Activated T-cell treated with anti-CD3 and anti-CD28 coated beads, Interleukin-2, amount 50 U/mL, for 4 hours (primary cell): ENCODE measurements around the gene NFYB. TPM values are rescaled to one million over a fixed set of nuclear protein-coding genes. Genes with fewer than 3 reads are reported as not detected.
A peak's percentile ranks its signal among the peaks of the same experiment; 100 is the strongest.
"Not testable (repeated sequence)": the region's sequence is repeated elsewhere in the genome, so short reads cannot be mapped to it uniquely, and the experiment has no call there.

ENCODE experiments used
- ATAC-seq, 2 donors: fragments of 200-7000 bp; cut with Tn5 transposase; one replicate each; pipeline ENCODE4 v1.10.0; 2021
- DNase-seq: peaks from one replicate; pipeline ENCODE4 v3.0.0-alpha.2; 2020
- H3K27me3 Mint-ChIP-seq: one replicate; pipeline ENCODE4 v1.8.0; 2021; ENCODE audit warnings: low read depth, mixed read lengths
- H3K36me3 Mint-ChIP-seq: one replicate; pipeline ENCODE4 v1.8.0; 2022; ENCODE audit warnings: mixed read lengths; ENCODE audit not compliant: insufficient read depth
- H3K4me1 Mint-ChIP-seq: one replicate; pipeline ENCODE4 v1.8.0; 2021; ENCODE audit warnings: low read depth, mixed read lengths
- H3K4me3 Mint-ChIP-seq: one replicate; pipeline ENCODE4 v1.8.0; 2021; ENCODE audit warnings: mild to moderate bottlenecking, moderate library complexity, mixed read lengths
- H3K9me3 Mint-ChIP-seq: one replicate; pipeline ENCODE4 v1.8.0; 2021; ENCODE audit warnings: mixed read lengths
- total RNA-seq, 3 donors: library from RNA; stranded (reverse); gene quantifications; one replicate each; pipeline ENCODE4 v1.2.1, GENCODE V29; 2021

The NFYB gene
- total RNA-seq: 10 to 100 TPM; 20.6 to 25.7 (median 22.9) TPM

DNA sequence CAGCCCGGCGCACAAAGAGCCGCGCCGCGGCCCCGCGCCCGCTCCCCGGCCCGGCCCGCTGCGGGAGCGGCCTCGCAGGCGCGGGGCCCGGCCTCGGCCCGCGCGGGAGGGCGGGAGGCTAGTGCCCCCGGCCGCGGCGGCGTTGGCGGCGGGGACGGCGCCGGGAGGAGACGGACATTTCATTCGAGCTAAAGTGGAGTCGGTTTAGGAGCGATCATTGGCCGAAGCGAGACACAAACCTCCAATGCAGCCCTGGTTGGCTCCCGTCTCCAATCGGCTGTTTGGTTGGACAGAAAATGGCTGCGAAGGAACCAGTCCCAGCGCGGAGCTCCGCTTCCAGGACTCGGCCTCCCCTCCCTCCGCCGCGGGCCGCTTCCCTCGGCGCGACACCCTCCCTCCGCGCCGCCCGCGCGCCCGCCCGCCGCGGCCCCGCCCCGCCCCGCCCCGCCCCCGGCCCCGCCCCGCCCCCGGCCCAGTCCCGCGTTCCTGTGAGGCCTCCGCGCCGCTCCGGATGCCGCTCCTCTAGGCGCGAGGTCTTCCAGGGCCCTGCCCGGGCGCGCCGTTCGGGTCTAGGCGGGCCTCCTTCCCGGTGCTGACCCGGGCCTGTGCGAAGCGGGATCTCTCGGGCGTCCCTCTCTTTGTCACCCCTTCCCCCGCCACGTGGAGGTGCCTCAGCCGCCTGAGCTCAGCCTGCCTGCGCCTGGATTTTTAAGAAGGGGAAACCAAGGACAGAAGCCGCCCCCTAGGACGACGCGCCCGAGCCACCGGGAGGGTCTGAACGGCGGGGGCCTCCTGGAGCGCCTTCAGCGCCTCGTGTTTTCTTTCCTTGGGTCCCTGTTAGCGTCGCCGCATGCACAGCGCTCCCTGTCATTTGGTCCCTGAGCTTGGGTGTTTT is at the start of gene NFYB:
TSS of gene NFYB (minus strand) at position 309 of the 895 bp plus-strand sequence. CDS start 2,757 bp downstream, outside the sequence.
- Mint-ChIP-seq H3K4me1 (peaks cover 13% of the 10 kb centered on the region), H3K4me3 (peak within 1 kb of the TSS; percentile 88), H3K9me3 (no peaks in the 10 kb centered on the region), H3K27me3 (no peaks in the 10 kb centered on the region), H3K36me3 (no peaks in the 10 kb centered on the region)
- DNase-seq (peak; percentile 88), ATAC-seq (peak; percentile 96 to 97)

DNA sequence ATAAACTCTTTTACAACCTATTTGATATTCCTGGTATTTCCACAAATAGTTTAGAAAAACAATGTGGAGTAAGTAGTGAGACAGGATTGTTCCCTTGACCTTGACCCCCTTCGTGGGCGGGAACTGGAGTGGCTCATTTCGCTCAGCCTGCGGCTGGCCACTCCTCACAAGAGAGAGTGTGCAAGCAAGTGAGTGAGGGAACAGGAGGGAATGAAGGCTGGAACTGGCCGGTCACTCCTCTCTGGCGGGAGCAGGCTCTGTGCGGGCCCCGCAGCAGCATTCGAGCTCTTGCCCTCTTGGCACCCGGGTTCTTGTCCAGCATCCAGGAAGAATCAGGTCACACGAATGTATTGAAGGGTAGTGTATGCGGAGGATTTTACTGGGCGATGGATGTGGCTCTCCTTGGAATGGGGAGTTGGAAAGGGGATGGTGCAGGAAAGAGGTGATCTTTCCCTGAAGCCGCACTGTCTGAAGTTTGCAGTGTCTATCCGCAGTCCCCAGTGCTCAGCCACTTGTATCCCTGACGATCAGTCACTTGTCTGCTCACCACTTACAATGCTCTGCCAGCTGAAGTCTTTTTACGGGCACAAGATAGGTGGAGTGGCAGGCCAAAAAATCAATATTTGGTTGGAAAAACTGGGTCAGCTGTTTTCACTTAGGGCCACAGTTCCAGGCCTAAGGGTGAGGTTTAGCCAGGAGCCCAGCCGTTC is 49.6 kb upstream of the NFYB start:
- Mint-ChIP-seq H3K27me3 (no peaks in the 10 kb centered on the region), H3K4me1 (no peaks in the 10 kb centered on the region), H3K4me3 (no peak overlapping the region), H3K36me3 (no peaks in the 10 kb centered on the region), H3K9me3 (no peaks in the 10 kb centered on the region)
- no peak for DNase-seq
- no peak for ATAC-seq

DNA sequence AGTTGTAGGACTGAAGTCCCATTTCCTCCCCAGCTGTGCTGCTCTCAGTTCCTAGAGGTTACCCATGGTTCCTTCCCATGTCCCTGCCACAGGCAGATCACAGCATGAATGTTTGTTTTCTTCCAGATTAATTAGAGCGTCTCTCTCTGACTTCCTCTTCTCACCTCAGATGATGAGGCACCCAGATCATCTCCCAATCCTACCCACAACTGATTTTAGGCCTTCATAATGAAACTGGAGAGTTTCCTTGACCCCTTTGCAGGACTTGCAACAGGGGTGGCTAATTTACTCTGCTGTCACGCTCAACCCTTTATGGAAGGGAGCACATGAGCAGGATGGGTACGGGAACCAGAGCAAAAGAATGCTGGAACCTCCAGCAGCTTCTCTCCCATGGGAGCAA is 45.4 kb upstream of the NFYB start:
- DNase-seq (no peak), ATAC-seq (no peak)
- Mint-ChIP-seq H3K4me1 (no peaks in the 10 kb centered on the region), H3K9me3 (no peaks in the 10 kb centered on the region), H3K4me3 (no peak overlapping the region), H3K27me3 (no peaks in the 10 kb centered on the region), H3K36me3 (no peaks in the 10 kb centered on the region)

- Mint-ChIP-seq H3K4me1 (no peaks in the 10 kb centered on the region), H3K36me3 (no peaks in the 10 kb centered on the region)
- ATAC-seq: no peak
Measured at GRCh38 chr12:104182621-104183378, 44.8 kb upstream of the NFYB start.

DNA sequence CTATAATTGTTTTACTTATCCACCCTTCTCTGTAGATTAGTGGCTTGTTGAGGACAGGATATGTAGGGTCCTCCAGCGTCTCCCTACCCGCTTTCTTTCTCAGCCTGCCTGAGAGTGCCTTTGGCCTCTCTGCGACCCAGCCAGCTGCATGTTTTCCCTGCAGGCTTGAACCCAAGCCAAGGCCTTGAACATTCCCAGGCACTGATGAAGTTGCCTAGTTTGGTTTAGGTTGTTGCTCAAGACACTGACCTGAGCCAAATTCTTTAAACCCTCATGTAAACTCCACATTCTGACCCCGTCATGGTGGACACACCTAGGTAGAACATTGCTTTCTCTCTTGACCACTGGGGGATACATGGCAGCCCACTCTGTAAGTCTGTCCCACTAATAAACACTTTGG is 44.1 kb upstream of the NFYB start:
- H3K4me3 Mint-ChIP-seq: no peak overlapping the region
- no peaks in the 10 kb centered on the region for H3K27me3 Mint-ChIP-seq
- no peaks in the 10 kb centered on the region for H3K36me3 Mint-ChIP-seq
- no peak for ATAC-seq
- DNase-seq: no peak
- H3K4me1 Mint-ChIP-seq: no peaks in the 10 kb centered on the region
- H3K9me3 Mint-ChIP-seq: no peaks in the 10 kb centered on the region

More at GRCh38 chr12:104182621-104183378, 44.8 kb upstream of the NFYB start:
- H3K9me3 Mint-ChIP-seq: no peaks in the 10 kb centered on the region
- no peak for DNase-seq
- H3K4me3 Mint-ChIP-seq: no peak overlapping the region
- H3K27me3 Mint-ChIP-seq: no peaks in the 10 kb centered on the region

DNA sequence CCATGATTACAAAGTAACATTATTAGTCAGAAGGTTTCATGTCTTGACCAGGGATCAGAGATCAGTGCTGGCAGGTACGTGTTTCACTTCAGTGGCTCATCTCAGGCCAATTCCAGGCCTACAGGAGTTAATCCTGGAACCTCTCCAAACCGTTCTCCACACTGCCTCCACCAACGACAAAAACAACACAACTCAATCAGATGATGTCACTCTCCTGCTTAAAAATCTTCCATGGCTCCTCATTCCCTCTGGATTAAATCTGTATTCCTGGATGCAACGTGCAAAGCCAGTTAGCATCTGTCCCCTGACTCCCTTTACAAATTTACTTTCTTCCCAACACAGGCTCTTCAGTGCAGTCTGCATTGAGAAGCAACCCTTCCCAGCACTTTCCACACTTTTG is 43.3 kb upstream of the NFYB start:
- H3K4me3 Mint-ChIP-seq: no peak overlapping the region
- no peak for ATAC-seq
- no peaks in the 10 kb centered on the region for H3K9me3 Mint-ChIP-seq
- no peaks in the 10 kb centered on the region for H3K36me3 Mint-ChIP-seq
- no peaks in the 10 kb centered on the region for H3K4me1 Mint-ChIP-seq
- no peak for DNase-seq
- H3K27me3 Mint-ChIP-seq: no peaks in the 10 kb centered on the region

DNA sequence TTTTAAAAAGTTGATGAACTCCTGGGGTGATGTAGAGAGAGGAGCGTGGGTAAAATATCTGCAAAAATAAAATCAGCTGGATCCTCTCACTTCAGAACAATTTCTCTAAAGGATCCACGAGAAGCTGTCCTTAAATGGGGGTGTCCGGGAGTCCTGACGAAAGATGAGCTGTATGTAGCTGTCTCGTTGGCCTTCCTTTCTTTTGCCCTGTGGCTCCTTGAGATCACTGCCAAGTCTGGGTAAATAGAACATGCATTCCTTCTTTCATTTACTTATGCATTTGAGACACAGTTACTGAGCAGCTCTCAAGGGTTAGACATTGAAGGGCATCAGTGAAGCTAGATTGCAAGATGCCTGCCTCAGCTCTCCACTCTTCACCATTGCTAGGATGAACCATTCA is 42.4 kb upstream of the NFYB start:
- no peak for ATAC-seq
- DNase-seq: no peak
- Mint-ChIP-seq H3K36me3 (no peaks in the 10 kb centered on the region), H3K4me1 (no peaks in the 10 kb centered on the region), H3K9me3 (no peaks in the 10 kb centered on the region), H3K27me3 (no peaks in the 10 kb centered on the region), H3K4me3 (no peak overlapping the region)

- DNase-seq (no peak), ATAC-seq (no peak)
- Mint-ChIP-seq H3K27me3 (no peaks in the 10 kb centered on the region), H3K9me3 (no peaks in the 10 kb centered on the region), H3K4me3 (no peak overlapping the region), H3K36me3 (no peaks in the 10 kb centered on the region), H3K4me1 (no peaks in the 10 kb centered on the region)
Measured at GRCh38 chr12:104177663-104178501, 39.9 kb upstream of the NFYB start.

DNA sequence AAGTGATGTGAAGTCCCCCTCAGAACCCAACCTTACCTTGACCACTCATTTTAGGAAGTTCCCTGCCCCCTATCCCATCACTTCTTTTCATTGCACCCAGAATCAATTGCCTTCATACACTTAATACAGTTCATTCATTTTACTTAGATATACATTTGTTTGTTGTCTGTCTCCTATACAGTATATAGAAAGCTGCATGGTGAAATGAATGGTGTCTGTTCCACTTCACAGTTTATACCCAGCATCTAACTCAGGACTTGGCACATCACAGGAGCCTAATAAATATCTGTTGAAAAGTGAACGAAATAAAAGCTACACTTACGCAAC is 39.3 kb upstream of the NFYB start:
- DNase-seq (no peak), ATAC-seq (no peak)
- H3K27me3 Mint-ChIP-seq: no peaks in the 10 kb centered on the region

DNA sequence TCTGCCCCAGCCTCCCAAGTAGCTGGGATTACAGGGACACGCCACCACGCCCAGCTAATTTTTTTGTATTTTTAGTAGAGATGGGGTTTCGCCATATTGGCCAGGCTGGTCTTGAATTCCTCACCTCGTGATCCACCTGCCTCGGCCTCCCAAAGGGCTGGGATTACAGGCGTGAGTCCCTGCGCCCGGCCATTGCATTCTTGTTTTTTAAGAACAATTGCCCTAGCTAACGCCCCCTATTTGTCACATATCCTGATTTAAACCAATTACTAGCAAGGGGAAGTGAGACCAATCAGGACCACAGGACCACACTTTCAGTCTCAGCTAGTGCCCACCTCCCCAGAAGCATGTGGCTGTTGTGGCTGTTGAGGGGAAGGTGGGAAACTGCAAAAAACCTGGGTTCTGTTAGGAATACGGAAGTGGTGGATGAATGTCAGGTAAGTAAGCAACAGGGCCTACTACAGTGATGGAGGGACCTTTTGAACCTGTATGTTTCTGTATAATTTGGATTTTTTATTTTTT is 37.8 kb upstream of the NFYB start:
- no peaks in the 10 kb centered on the region for H3K4me1 Mint-ChIP-seq
- no peak for ATAC-seq
- no peaks in the 10 kb centered on the region for H3K36me3 Mint-ChIP-seq
- DNase-seq: no peak
- H3K27me3 Mint-ChIP-seq: no peaks in the 10 kb centered on the region
- H3K9me3 Mint-ChIP-seq: no peaks in the 10 kb centered on the region
- no peak overlapping the region for H3K4me3 Mint-ChIP-seq

More for the DNA sequence above, 39.3 kb upstream of the NFYB start:
- H3K4me3 Mint-ChIP-seq: no peak overlapping the region
- H3K36me3 Mint-ChIP-seq: no peaks in the 10 kb centered on the region
- no peaks in the 10 kb centered on the region for H3K4me1 Mint-ChIP-seq
- no peaks in the 10 kb centered on the region for H3K9me3 Mint-ChIP-seq

- H3K4me3 Mint-ChIP-seq, H3K4me1 Mint-ChIP-seq, ATAC-seq, H3K27me3 Mint-ChIP-seq, H3K9me3 Mint-ChIP-seq, DNase-seq, H3K36me3 Mint-ChIP-seq: not testable (repeated sequence)
Measured at GRCh38 chr12:104173804-104174203, 35.8 kb upstream of the NFYB start.

DNA sequence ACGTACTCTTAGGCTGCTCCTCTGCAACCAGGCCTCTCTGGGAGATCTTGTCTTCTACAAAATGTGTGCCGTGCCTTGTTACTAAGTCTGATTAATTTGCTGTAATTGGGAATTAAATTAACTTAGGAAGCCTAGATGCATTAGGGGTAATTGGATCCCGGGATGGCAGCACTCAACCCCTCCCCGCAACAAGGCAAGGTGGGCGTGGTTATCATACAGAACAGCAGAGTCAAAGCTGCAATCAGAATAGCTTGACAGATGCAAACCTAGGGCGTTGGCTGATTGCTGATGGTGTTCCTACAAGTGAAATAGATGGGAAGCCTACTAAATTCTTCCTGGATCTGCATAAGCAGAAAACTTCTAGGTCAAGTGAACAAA is 34.5 kb upstream of the NFYB start:
- no peaks in the 10 kb centered on the region for H3K4me1 Mint-ChIP-seq
- no peak for DNase-seq
- no peak for ATAC-seq
- H3K4me3 Mint-ChIP-seq: no peak overlapping the region
- H3K9me3 Mint-ChIP-seq: no peaks in the 10 kb centered on the region
- H3K36me3 Mint-ChIP-seq: no peaks in the 10 kb centered on the region
- peaks cover 5% of the 10 kb centered on the region for H3K27me3 Mint-ChIP-seq

- peaks cover 5% of the 10 kb centered on the region for H3K27me3 Mint-ChIP-seq
- H3K9me3 Mint-ChIP-seq: no peaks in the 10 kb centered on the region
- ATAC-seq: no peak
- no peaks in the 10 kb centered on the region for H3K4me1 Mint-ChIP-seq
- no peaks in the 10 kb centered on the region for H3K36me3 Mint-ChIP-seq
- H3K4me3 Mint-ChIP-seq: no peak overlapping the region
- no peak for DNase-seq
Measured at GRCh38 chr12:104171785-104172569, 34.0 kb upstream of the NFYB start.
